ENCODE results near the gene PHF20.
"Not testable (repeated sequence)": the region's sequence is repeated elsewhere in the genome, so short reads cannot be mapped to it uniquely, and the experiment has no call there.

PHF20 gene

GRCh38 chr20:35842361-35842760, 70.5 kb downstream of the PHF20 start:
- DNase-seq = no peak

GRCh38 chr20:35843894-35844293, 72.1 kb downstream of the PHF20 start:
- DNase-seq = not testable (repeated sequence)

- no peak for DNase-seq
These were observed 73.7 kb downstream of the PHF20 start for GRCh38 chr20:35845561-35845960.

GRCh38 chr20:35849706-35850105, 77.9 kb downstream of the PHF20 start:
- DNase-seq = no peak

GRCh38 chr20:35851659-35852058, 79.8 kb downstream of the PHF20 start:
- DNase-seq = not testable (repeated sequence)

GRCh38 chr20:35854713-35855348, 83.0 kb downstream of the PHF20 start:
- DNase-seq = no peak

- DNase-seq = not testable (repeated sequence)
These were observed 83.8 kb downstream of the PHF20 start for GRCh38 chr20:35855641-35856040.

GRCh38 chr20:35856866-35857265, 85.1 kb downstream of the PHF20 start:
- DNase-seq = no peak

GRCh38 chr20:35866418-35867202, 94.8 kb downstream of the PHF20 start:
- no peak for DNase-seq

- no peak for DNase-seq
These were observed 98.9 kb downstream of the PHF20 start for GRCh38 chr20:35870541-35871258.

- no peak for DNase-seq
These were observed 99.5 kb downstream of the PHF20 start for GRCh38 chr20:35871259-35871771.

- DNase-seq = no peak
These were observed 104.2 kb downstream of the PHF20 start for GRCh38 chr20:35876033-35876320.

GRCh38 chr20:35877611-35878010, 105.8 kb downstream of the PHF20 start:
- no peak for DNase-seq

GRCh38 chr20:35878113-35878625, 106.4 kb downstream of the PHF20 start:
- no peak for DNase-seq

- no peak for DNase-seq
These were observed 109.9 kb downstream of the PHF20 start for GRCh38 chr20:35881676-35882075.

GRCh38 chr20:35882427-35883161, 110.8 kb downstream of the PHF20 start:
- not testable (repeated sequence) for DNase-seq

- no peak for DNase-seq
These were observed 111.5 kb downstream of the PHF20 start for GRCh38 chr20:35883336-35883777.

- no peak for DNase-seq
These were observed 112.1 kb downstream of the PHF20 start for GRCh38 chr20:35883778-35884540.

GRCh38 chr20:35884541-35884865, 112.7 kb downstream of the PHF20 start:
- no peak for DNase-seq

- DNase-seq = no peak
These were observed 113.4 kb downstream of the PHF20 start for GRCh38 chr20:35885212-35885611.

GRCh38 chr20:35886537-35886936, 114.7 kb downstream of the PHF20 start:
- no peak for DNase-seq

Measured in cortex of kidney (tissue), 1 donor.